Bronchial epithelial cell (primary cell): Measurements from ENCODE around the gene ACTN1. TPM values are rescaled to one million over a fixed set of nuclear protein-coding genes. Genes with fewer than 3 reads are reported as not detected.

Experiments used
- DNase-seq: peaks from one replicate; pipeline ENCODE4 v3.0.0-alpha.2; 2010; ENCODE audit warnings: low read depth
- FAIRE-seq: peaks from 2 replicates; lab custom pipeline; 2011; peaks lifted over from hg19 to GRCh38; lab: Jason Lieb, UNC
- H3K27me3 ChIP-seq: 2 replicates; pipeline ENCODE4 v1.5.1; 2011; ENCODE audit warnings: low read length; ENCODE audit not compliant: control insufficient read depth, insufficient read depth
- H3K36me3 ChIP-seq: 2 replicates; pipeline ENCODE4 v1.5.1; 2011; ENCODE audit warnings: low read length; ENCODE audit not compliant: control insufficient read depth, insufficient read depth
- H3K4me3 ChIP-seq: 2 replicates; pipeline ENCODE4 v1.5.1; 2011; ENCODE audit warnings: mild to moderate bottlenecking, low read depth, low read length, control low read depth
- CTCF ChIP-seq: IDR thresholded peaks from 2 replicates; pipeline ENCODE4 v1.5.1; 2011; ENCODE audit warnings: mild to moderate bottlenecking, moderate library complexity, low read length, control low read depth, inconsistent platforms; ENCODE audit not compliant: insufficient read depth, severe bottlenecking
- total RNA-seq: library from RNA; depleted of rRNA; stranded (reverse); fragments of >200 nt; gene quantifications from 2 replicates; pipeline ENCODE4 v1.2.1, GENCODE V29; 2014

ACTN1 gene
- total RNA-seq, 1 donor from 2014 or later: 165 TPM

- Histone ChIP-seq H3K27me3 (no peaks in the 10 kb centered on the region), H3K36me3 (peaks cover 44% of the 10 kb centered on the region), H3K4me3 (no peak overlapping the region)
- TF ChIP-seq CTCF: peak; percentile 24
- FAIRE-seq (no peak), DNase-seq (no peak)
These were observed 83.0 kb downstream of the ACTN1 start for GRCh38 chr14:68896132-68896531.

- Histone ChIP-seq H3K4me3 (no peak overlapping the region), H3K27me3 (no peaks in the 10 kb centered on the region), H3K36me3 (peaks cover 46% of the 10 kb centered on the region)
- FAIRE-seq (no peak), DNase-seq (peak; percentile 76)
- TF ChIP-seq CTCF: no peak
These were observed 84.0 kb downstream of the ACTN1 start for GRCh38 chr14:68894802-68895703.

GRCh38 chr14:68894123-68894522, 85.0 kb downstream of the ACTN1 start:
- DNase-seq: no peak

GRCh38 chr14:68893566-68893965, 85.5 kb downstream of the ACTN1 start:
- Histone ChIP-seq H3K27me3 (no peaks in the 10 kb centered on the region), H3K36me3 (peaks cover 45% of the 10 kb centered on the region), H3K4me3 (no peak overlapping the region)
- FAIRE-seq: no peak
- TF ChIP-seq CTCF: no peak
- no peak for DNase-seq

More at GRCh38 chr14:68894123-68894522, 85.0 kb downstream of the ACTN1 start:
- no peak overlapping the region for H3K4me3 ChIP-seq
- peaks cover 47% of the 10 kb centered on the region for H3K36me3 ChIP-seq
- no peaks in the 10 kb centered on the region for H3K27me3 ChIP-seq
- FAIRE-seq: no peak
- TF ChIP-seq CTCF: no peak

- H3K36me3 ChIP-seq: peaks cover 46% of the 10 kb centered on the region
- FAIRE-seq: no peak
- TF ChIP-seq CTCF: no peak
- no peak overlapping the region for H3K4me3 ChIP-seq
- H3K27me3 ChIP-seq: no peaks in the 10 kb centered on the region
- no peak for DNase-seq
These were observed 86.1 kb downstream of the ACTN1 start for GRCh38 chr14:68892961-68893360.
